ENCODE results near the gene CERKL.

The CERKL gene

DNA sequence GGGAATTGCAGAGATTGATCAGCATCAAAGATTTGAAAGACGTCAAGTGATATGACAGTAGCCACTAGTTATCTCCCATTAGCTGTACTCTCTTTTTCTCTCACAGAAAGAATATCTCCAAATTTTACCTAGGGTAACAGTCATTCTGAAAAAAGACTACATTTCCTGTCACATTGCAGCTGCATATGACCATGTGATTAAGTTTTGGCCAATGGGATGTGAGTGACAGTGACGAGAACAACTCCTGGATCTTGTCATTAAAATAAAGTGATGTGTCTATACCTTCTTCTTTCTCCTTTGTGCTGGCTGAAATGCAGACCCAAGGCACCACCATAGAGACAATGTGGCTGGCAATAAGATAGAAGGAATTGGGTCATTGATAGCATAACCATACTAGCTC is 34.0 kb upstream of the CERKL start:
- TF ChIP-seq, protein P1, sequence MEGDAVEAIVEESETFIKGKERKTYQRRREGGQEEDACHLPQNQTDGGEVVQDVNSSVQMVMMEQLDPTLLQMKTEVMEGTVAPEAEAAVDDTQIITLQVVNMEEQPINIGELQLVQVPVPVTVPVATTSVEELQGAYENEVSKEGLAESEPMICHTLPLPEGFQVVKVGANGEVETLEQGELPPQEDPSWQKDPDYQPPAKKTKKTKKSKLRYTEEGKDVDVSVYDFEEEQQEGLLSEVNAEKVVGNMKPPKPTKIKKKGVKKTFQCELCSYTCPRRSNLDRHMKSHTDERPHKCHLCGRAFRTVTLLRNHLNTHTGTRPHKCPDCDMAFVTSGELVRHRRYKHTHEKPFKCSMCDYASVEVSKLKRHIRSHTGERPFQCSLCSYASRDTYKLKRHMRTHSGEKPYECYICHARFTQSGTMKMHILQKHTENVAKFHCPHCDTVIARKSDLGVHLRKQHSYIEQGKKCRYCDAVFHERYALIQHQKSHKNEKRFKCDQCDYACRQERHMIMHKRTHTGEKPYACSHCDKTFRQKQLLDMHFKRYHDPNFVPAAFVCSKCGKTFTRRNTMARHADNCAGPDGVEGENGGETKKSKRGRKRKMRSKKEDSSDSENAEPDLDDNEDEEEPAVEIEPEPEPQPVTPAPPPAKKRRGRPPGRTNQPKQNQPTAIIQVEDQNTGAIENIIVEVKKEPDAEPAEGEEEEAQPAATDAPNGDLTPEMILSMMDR (IDR thresholded peaks at IDR 0.05; ENCODE audit: low read depth, low read length, missing control alignments), result no peak
- in situ Hi-C loops (cut with HindIII; ENCODE audit: low sequenced_read_pairs), result no loop called here
- DNase-seq (ENCODE audit: low read depth), result no peak
- H3K4me3 ChIP-seq (ENCODE audit: low read depth, low read length), result no peak overlapping the region

DNA sequence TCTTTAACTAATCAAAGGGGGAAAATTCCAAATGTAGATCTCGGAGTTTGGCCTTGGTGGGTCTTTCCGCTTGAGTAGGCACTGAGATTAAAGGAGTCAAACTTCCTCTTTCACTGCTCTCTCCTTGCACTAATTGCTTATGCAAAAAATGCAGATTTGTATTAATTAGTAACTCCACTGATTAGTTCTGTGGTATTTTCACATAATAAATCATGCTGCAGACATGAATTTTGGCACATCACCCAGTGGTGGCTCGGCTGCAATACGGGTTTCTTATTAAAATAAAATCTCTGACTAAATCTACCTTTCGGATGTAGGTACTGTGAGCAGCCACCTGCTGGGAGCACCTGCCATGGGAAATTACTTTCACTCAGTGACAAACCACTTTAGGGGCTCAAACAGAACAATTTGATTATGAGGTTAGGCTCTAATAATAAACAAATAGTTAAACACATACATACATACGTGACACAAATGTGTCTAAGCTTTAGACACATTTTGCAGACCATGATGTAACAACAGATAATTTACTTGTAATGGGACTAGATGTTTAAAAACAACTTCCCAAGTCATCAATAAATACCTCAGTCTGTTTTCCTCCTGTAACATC is 29.8 kb upstream of the CERKL start:
- no peak overlapping the region for H3K4me3 ChIP-seq (ENCODE audit: low read depth, low read length)
- TF ChIP-seq, protein P1 (IDR thresholded peaks at IDR 0.05; ENCODE audit: low read depth, low read length, missing control alignments), result no peak
- DNase-seq (ENCODE audit: low read depth), result no peak
- in situ Hi-C loops (cut with HindIII; ENCODE audit: low sequenced_read_pairs), result no loop called here

GRCh38 chr2:181685150-181685688 is 28.3 kb upstream of the CERKL start:
- DNase-seq (ENCODE audit: low read depth), result no peak
- TF ChIP-seq, protein P1 (IDR thresholded peaks at IDR 0.05; ENCODE audit: low read depth, low read length, missing control alignments), result no peak
- no peak overlapping the region for H3K4me3 ChIP-seq (ENCODE audit: low read depth, low read length)
- in situ Hi-C loops (cut with HindIII; ENCODE audit: low sequenced_read_pairs), result no loop called here

- no peak overlapping the region for H3K4me3 ChIP-seq (ENCODE audit: low read depth, low read length)
- in situ Hi-C loops (cut with HindIII; ENCODE audit: low sequenced_read_pairs), result no loop called here
- TF ChIP-seq, protein P1 (IDR thresholded peaks at IDR 0.05; ENCODE audit: low read depth, low read length, missing control alignments), result no peak
- no peak for DNase-seq (ENCODE audit: low read depth)
These were observed 27.7 kb upstream of the CERKL start for GRCh38 chr2:181684454-181685149.

GRCh38 chr2:181683518-181684453 is 26.9 kb upstream of the CERKL start:
- in situ Hi-C loops (cut with HindIII; ENCODE audit: low sequenced_read_pairs), result no loop called here
- DNase-seq (ENCODE audit: low read depth), result no peak
- peak overlapping the region; percentile 25 for H3K4me3 ChIP-seq (ENCODE audit: low read depth, low read length)
- TF ChIP-seq, protein P1 (IDR thresholded peaks at IDR 0.05; ENCODE audit: low read depth, low read length, missing control alignments), result no peak
